ENCODE data around the gene TRIOBP. TPM values are rescaled to one million over a fixed set of nuclear protein-coding genes. Genes with fewer than 3 reads are reported as not detected.

Gene TRIOBP
- total RNA-seq, 1 donor from 2014 or later = 33.7 TPM

- TF ChIP-seq CTCF (IDR thresholded peaks at IDR 0.05; ENCODE audit: partially characterized antibody, unreplicated experiment) = no peak
- peaks cover 4% of the 10 kb centered on the region for H3K9me3 Mint-ChIP-seq (ENCODE audit: unreplicated experiment)
- peaks cover 5% of the 10 kb centered on the region for H3K27me3 Mint-ChIP-seq (ENCODE audit: unreplicated experiment)
- no peaks in the 10 kb centered on the region for H3K36me3 Mint-ChIP-seq (ENCODE audit: unreplicated experiment)
- H3K4me3 Mint-ChIP-seq (ENCODE audit: unreplicated experiment) = no peak overlapping the region
- no peak overlapping the region for H3K27ac Mint-ChIP-seq (ENCODE audit: unreplicated experiment)
- H3K4me1 Mint-ChIP-seq (ENCODE audit: low read depth, unreplicated experiment) = peaks cover 2% of the 10 kb centered on the region
- no peak for DNase-seq
Measured at GRCh38 chr22:37672206-37672919, 24.5 kb upstream of the TRIOBP start.

- H3K4me1 Mint-ChIP-seq (ENCODE audit: low read depth, unreplicated experiment) = peaks cover 2% of the 10 kb centered on the region
- peaks cover 5% of the 10 kb centered on the region for H3K9me3 Mint-ChIP-seq (ENCODE audit: unreplicated experiment)
- H3K36me3 Mint-ChIP-seq (ENCODE audit: unreplicated experiment) = no peaks in the 10 kb centered on the region
- peaks cover 5% of the 10 kb centered on the region for H3K27me3 Mint-ChIP-seq (ENCODE audit: unreplicated experiment)
- H3K4me3 Mint-ChIP-seq (ENCODE audit: unreplicated experiment) = no peak overlapping the region
- no peak for DNase-seq
- TF ChIP-seq CTCF (IDR thresholded peaks at IDR 0.05; ENCODE audit: partially characterized antibody, unreplicated experiment) = no peak
- no peak overlapping the region for H3K27ac Mint-ChIP-seq (ENCODE audit: unreplicated experiment)
Measured at GRCh38 chr22:37672920-37673455, 23.9 kb upstream of the TRIOBP start.

- Mint-ChIP-seq H3K9me3 (ENCODE audit: unreplicated experiment) (peaks cover 5% of the 10 kb centered on the region), H3K36me3 (ENCODE audit: unreplicated experiment) (no peaks in the 10 kb centered on the region), H3K4me1 (ENCODE audit: low read depth, unreplicated experiment) (peaks cover 2% of the 10 kb centered on the region), H3K4me3 (ENCODE audit: unreplicated experiment) (no peak overlapping the region), H3K27ac (ENCODE audit: unreplicated experiment) (no peak overlapping the region), H3K27me3 (ENCODE audit: unreplicated experiment) (peaks cover 5% of the 10 kb centered on the region)
- no peak for DNase-seq
- no peak for TF ChIP-seq CTCF (IDR thresholded peaks at IDR 0.05; ENCODE audit: partially characterized antibody, unreplicated experiment)
Measured at GRCh38 chr22:37674248-37674647, 22.6 kb upstream of the TRIOBP start.

GRCh38 chr22:37674951-37675929 lies 21.6 kb upstream of the TRIOBP start, which contains the start of gene LGALS1:
LGALS1 (plus strand) TSS chr22:37675636; CDS start chr22:37675703, 67 bp downstream.
- peak; percentile 41 for DNase-seq
- Mint-ChIP-seq H3K27ac (ENCODE audit: unreplicated experiment) (peak within 1 kb of the TSS; percentile 56), H3K9me3 (ENCODE audit: unreplicated experiment) (peaks cover 4% of the 10 kb centered on the region), H3K27me3 (ENCODE audit: unreplicated experiment) (peaks cover 7% of the 10 kb centered on the region), H3K36me3 (ENCODE audit: unreplicated experiment) (no peaks in the 10 kb centered on the region), H3K4me1 (ENCODE audit: low read depth, unreplicated experiment) (peaks cover 2% of the 10 kb centered on the region), H3K4me3 (ENCODE audit: unreplicated experiment) (peak within 1 kb of the TSS; percentile 82)
- no peak for TF ChIP-seq CTCF (IDR thresholded peaks at IDR 0.05; ENCODE audit: partially characterized antibody, unreplicated experiment)
